Measurements from ENCODE around the gene KCTD11. TPM values are rescaled to one million over a fixed set of nuclear protein-coding genes. Genes with fewer than 3 reads are reported as not detected.
A peak's percentile ranks its signal among the peaks of the same experiment; 100 is the strongest.

Gene KCTD11
- total and polyA plus RNA-seq, 10 of the 15 experiments (the other 5 are each of a cell fraction or from before 2014, with no cell fraction given) = 0.05 to 7.3 (median 2.9) TPM

DNA sequence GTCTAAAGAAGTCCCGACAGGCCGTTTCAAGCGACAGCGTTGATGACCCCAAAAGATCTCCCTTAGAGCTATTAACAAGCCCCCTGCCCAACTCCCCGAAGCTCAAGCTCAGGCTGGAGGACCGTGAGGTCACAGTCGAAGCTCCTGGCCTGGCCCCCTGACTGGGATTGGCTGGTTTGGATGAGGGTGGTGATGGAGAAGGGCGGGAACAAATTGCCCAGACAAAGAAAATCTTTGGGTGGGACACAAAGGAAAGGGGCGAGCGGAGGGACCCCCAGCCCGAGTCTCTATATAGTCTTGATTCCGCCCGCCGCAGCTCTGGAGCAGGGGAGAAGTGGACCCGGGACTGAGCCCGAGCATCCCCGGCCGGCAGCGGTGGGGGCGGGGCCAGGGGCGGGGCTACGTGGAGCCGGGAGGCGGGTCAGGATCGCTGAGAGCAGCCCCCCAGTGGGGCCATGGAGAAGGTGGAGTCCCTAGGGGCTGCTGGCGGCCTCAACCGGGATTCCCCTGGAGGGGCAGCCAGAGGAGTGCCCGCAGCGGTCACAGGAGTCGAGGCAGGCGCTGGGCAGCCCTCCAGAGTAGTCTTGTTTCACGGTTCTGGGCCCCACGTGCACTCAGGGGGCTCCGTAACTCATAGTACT is 21.8 kb upstream of the KCTD11 start (continued):
- TF ChIP-seq, protein P1, sequence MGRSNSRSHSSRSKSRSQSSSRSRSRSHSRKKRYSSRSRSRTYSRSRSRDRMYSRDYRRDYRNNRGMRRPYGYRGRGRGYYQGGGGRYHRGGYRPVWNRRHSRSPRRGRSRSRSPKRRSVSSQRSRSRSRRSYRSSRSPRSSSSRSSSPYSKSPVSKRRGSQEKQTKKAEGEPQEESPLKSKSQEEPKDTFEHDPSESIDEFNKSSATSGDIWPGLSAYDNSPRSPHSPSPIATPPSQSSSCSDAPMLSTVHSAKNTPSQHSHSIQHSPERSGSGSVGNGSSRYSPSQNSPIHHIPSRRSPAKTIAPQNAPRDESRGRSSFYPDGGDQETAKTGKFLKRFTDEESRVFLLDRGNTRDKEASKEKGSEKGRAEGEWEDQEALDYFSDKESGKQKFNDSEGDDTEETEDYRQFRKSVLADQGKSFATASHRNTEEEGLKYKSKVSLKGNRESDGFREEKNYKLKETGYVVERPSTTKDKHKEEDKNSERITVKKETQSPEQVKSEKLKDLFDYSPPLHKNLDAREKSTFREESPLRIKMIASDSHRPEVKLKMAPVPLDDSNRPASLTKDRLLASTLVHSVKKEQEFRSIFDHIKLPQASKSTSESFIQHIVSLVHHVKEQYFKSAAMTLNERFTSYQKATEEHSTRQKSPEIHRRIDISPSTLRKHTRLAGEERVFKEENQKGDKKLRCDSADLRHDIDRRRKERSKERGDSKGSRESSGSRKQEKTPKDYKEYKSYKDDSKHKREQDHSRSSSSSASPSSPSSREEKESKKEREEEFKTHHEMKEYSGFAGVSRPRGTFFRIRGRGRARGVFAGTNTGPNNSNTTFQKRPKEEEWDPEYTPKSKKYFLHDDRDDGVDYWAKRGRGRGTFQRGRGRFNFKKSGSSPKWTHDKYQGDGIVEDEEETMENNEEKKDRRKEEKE (IDR thresholded peaks at IDR 0.05) = no peak
- TF ChIP-seq EED (IDR thresholded peaks at IDR 0.05; ENCODE audit: low read depth) = no peak
- TF ChIP-seq, protein P2, sequence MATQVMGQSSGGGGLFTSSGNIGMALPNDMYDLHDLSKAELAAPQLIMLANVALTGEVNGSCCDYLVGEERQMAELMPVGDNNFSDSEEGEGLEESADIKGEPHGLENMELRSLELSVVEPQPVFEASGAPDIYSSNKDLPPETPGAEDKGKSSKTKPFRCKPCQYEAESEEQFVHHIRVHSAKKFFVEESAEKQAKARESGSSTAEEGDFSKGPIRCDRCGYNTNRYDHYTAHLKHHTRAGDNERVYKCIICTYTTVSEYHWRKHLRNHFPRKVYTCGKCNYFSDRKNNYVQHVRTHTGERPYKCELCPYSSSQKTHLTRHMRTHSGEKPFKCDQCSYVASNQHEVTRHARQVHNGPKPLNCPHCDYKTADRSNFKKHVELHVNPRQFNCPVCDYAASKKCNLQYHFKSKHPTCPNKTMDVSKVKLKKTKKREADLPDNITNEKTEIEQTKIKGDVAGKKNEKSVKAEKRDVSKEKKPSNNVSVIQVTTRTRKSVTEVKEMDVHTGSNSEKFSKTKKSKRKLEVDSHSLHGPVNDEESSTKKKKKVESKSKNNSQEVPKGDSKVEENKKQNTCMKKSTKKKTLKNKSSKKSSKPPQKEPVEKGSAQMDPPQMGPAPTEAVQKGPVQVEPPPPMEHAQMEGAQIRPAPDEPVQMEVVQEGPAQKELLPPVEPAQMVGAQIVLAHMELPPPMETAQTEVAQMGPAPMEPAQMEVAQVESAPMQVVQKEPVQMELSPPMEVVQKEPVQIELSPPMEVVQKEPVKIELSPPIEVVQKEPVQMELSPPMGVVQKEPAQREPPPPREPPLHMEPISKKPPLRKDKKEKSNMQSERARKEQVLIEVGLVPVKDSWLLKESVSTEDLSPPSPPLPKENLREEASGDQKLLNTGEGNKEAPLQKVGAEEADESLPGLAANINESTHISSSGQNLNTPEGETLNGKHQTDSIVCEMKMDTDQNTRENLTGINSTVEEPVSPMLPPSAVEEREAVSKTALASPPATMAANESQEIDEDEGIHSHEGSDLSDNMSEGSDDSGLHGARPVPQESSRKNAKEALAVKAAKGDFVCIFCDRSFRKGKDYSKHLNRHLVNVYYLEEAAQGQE (IDR thresholded peaks at IDR 0.05; ENCODE audit: low read depth, low read length) = no peak
- TF ChIP-seq, protein P3, sequence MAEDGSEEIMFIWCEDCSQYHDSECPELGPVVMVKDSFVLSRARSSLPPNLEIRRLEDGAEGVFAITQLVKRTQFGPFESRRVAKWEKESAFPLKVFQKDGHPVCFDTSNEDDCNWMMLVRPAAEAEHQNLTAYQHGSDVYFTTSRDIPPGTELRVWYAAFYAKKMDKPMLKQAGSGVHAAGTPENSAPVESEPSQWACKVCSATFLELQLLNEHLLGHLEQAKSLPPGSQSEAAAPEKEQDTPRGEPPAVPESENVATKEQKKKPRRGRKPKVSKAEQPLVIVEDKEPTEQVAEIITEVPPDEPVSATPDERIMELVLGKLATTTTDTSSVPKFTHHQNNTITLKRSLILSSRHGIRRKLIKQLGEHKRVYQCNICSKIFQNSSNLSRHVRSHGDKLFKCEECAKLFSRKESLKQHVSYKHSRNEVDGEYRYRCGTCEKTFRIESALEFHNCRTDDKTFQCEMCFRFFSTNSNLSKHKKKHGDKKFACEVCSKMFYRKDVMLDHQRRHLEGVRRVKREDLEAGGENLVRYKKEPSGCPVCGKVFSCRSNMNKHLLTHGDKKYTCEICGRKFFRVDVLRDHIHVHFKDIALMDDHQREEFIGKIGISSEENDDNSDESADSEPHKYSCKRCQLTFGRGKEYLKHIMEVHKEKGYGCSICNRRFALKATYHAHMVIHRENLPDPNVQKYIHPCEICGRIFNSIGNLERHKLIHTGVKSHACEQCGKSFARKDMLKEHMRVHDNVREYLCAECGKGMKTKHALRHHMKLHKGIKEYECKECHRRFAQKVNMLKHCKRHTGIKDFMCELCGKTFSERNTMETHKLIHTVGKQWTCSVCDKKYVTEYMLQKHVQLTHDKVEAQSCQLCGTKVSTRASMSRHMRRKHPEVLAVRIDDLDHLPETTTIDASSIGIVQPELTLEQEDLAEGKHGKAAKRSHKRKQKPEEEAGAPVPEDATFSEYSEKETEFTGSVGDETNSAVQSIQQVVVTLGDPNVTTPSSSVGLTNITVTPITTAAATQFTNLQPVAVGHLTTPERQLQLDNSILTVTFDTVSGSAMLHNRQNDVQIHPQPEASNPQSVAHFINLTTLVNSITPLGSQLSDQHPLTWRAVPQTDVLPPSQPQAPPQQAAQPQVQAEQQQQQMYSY (CRISPR knock-in tag; IDR thresholded peaks at IDR 0.05) = no peak
- peak; percentile 39; the same call in 1 of the 2 replicates for TF ChIP-seq BCL11A (IDR thresholded peaks at IDR 0.05; ENCODE audit: low read depth, low read length)
- TF ChIP-seq RFX5 (IDR thresholded peaks at IDR 0.05; ENCODE audit: low read depth, low read length) = 0 out of 2 replicates have a peak, but pooled peaks have one; percentile 2
- peak; percentile 84 for TF ChIP-seq MEF2B (IDR thresholded peaks at IDR 0.05; ENCODE audit: partially characterized antibody, poor library complexity, severe bottlenecking)
- TF ChIP-seq BHLHE40 (IDR thresholded peaks at IDR 0.05; ENCODE audit: borderline replicate concordance in 1 of 2, low read depth in 2 of 2, low read length in 1 of 2) = peak in 1 of 2 experiments; percentile 70; a peak in 2 of 4 replicates
- TF ChIP-seq NFXL1 (IDR thresholded peaks at IDR 0.05; ENCODE audit: borderline replicate concordance) = no peak
- no peak for TF ChIP-seq HDGF (IDR thresholded peaks at IDR 0.05)
- no peak for TF ChIP-seq TCF7 (IDR thresholded peaks at IDR 0.05; ENCODE audit: borderline replicate concordance)
- TF ChIP-seq ZNF217 (IDR thresholded peaks at IDR 0.05) = no peak
- TF ChIP-seq YBX1 (IDR thresholded peaks at IDR 0.05) = no peak
- TF ChIP-seq KAT2A (conservative IDR thresholded peaks at IDR 0.05; ENCODE audit: control insufficient read depth, low read depth, low read length) = no peak
- no peak for TF ChIP-seq TBL1XR1 (IDR thresholded peaks at IDR 0.05; ENCODE audit: low read depth, low read length)
- TF ChIP-seq GABPA (IDR thresholded peaks at IDR 0.05; ENCODE audit: low read depth) = no peak
- TF ChIP-seq, protein P4, sequence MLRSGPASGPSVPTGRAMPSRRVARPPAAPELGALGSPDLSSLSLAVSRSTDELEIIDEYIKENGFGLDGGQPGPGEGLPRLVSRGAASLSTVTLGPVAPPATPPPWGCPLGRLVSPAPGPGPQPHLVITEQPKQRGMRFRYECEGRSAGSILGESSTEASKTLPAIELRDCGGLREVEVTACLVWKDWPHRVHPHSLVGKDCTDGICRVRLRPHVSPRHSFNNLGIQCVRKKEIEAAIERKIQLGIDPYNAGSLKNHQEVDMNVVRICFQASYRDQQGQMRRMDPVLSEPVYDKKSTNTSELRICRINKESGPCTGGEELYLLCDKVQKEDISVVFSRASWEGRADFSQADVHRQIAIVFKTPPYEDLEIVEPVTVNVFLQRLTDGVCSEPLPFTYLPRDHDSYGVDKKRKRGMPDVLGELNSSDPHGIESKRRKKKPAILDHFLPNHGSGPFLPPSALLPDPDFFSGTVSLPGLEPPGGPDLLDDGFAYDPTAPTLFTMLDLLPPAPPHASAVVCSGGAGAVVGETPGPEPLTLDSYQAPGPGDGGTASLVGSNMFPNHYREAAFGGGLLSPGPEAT (IDR thresholded peaks at IDR 0.05; ENCODE audit: low read depth) = no peak
- 0 out of 2 replicates have a peak, but pooled peaks have one; percentile 29 for TF ChIP-seq SMARCA5 (IDR thresholded peaks at IDR 0.05)
- TF ChIP-seq ATF7 (IDR thresholded peaks at IDR 0.05; ENCODE audit: low read depth) = peak; percentile 70; the same call in 1 of the 2 replicates

Measured in GM12878 (cell line).